Neuron (in vitro differentiated cells): ENCODE results near the gene CCP110.
"Not testable (repeated sequence)": the region's sequence is repeated elsewhere in the genome, so short reads cannot be mapped to it uniquely, and the experiment has no call there.

ENCODE experiments used
- H2AFZ ChIP-seq: one replicate; pipeline ENCODE4 v1.6.1; 2013; ENCODE audit warnings: low read depth, mild to moderate bottlenecking, inconsistent platforms, low read length, moderate library complexity
- H3K27me3 ChIP-seq: one replicate; pipeline ENCODE4 v1.6.1; 2013; ENCODE audit warnings: low read length; ENCODE audit not compliant: insufficient read depth
- H3K36me3 ChIP-seq: one replicate; pipeline ENCODE4 v1.6.1; 2013; ENCODE audit warnings: low read length; ENCODE audit not compliant: insufficient read depth
- H3K4me1 ChIP-seq: one replicate; pipeline ENCODE4 v1.6.1; 2013; ENCODE audit warnings: low read length; ENCODE audit not compliant: insufficient read depth
- H3K4me3 ChIP-seq: 2 replicates; pipeline ENCODE4 v1.5.1; 2013; ENCODE audit warnings: mild to moderate bottlenecking, low read length, moderate library complexity
- H3K9me3 ChIP-seq: one replicate; pipeline ENCODE4 v1.6.1; 2013; ENCODE audit warnings: low read length

The CCP110 gene

DNA sequence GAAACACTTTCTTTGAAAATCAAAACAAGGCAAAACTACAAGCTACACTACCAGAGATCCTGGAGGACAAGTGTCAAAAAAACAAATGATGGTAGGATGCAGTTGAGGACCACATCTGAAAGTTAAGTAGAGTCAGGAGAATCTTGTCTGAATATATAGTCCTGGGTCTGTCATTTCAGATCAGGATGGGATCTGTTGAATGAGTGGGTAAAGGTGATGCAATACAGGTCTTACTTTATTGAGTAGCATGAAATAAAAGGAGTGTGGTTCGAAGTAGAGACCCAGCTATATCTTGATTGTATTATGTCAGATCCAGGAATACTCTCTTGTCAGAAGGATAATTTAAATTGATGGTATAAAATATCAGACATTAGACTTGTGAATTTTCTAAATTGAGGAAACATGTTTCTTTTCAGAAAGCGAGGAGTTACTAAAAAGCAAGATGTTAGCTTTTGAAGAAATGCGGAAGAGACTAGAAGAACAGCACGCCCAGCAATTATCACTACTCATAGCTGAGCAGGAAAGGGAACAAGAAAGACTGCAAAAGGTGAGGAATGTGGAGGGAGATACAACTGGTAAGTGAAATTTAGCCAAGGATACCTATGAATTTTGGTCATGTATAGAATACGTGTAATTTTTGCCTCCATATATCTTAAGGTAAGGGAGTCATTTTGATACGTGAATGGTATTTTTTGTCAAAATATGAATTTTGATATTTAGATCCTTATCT lies 16.7 kb downstream of the CCP110 start:
- peaks cover 82% of the 10 kb centered on the region for H3K36me3 ChIP-seq
- no peaks in the 10 kb centered on the region for H3K27me3 ChIP-seq
- H3K4me1 ChIP-seq: no peaks in the 10 kb centered on the region
- H3K9me3 ChIP-seq: no peaks in the 10 kb centered on the region
- no peak overlapping the region for H2AFZ ChIP-seq
- no peak overlapping the region for H3K4me3 ChIP-seq

DNA sequence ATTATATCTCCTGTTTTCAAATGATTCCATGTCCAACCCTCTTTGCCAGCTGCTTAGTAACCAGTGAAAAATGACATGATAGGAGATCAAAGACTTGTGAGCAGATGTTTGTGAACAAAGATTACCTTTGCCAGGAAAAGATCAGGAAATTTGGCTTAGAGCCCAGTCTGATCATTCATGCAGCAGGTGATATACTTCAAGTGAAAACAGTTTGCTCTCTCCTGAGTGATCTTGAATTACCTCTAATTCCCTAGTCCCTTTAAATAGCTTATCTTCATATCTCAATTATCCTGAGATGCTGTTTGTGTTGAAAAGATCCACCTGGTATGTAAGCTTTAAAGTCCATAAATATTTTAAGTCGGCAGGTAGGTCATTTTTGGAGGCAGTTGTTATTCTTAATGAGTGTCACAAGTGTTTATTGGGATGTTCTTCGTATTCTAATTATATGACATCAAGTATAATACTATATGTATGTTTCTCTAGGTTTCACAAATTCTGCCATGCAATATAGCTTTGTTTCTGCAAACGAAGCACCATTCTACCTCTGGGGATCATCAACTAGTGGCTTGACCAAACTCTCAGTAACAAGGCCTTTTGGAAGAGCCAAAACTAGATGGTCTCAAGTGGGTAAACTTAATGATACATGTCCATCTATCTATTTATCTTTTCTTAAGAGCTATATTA lies 18.5 kb downstream of the CCP110 start:
- Histone ChIP-seq H3K36me3 (peaks cover 81% of the 10 kb centered on the region), H3K9me3 (no peaks in the 10 kb centered on the region), H3K4me3 (no peak overlapping the region), H2AFZ (no peak overlapping the region), H3K27me3 (no peaks in the 10 kb centered on the region), H3K4me1 (no peaks in the 10 kb centered on the region)

DNA sequence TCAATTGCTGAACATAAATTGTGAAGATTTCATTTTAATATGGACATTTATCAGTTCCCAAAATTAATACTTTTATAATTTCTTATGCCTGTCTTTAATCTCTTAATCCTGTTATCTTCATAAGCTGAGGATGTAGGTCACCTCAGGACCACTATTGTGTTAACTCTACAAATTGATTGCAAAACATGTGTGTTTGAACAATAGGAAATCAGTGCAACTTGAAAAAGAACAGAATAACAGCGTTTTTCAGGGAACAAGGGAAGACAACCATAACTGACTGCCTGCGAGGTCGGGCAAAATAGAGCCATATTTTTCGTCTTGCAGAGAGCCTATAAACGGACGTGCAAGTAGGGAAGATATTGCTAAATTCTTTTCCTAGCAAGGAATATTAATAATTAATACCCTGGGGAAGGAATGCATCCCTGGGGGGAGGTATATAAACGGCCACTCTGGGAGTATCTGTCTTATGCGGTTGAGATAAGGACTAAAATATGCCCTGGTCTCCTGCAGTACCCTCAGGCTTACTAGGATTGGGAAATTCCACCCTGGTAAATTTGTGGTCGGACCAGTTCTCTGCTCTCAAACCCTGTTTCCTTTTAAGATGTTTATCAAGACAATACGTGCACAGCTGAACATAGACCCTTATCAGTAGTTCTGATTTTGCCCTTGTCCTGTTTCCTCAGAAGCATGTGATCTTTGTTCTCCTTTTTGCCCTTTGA lies 19.7 kb downstream of the CCP110 start:
- peaks cover 82% of the 10 kb centered on the region for H3K36me3 ChIP-seq

DNA sequence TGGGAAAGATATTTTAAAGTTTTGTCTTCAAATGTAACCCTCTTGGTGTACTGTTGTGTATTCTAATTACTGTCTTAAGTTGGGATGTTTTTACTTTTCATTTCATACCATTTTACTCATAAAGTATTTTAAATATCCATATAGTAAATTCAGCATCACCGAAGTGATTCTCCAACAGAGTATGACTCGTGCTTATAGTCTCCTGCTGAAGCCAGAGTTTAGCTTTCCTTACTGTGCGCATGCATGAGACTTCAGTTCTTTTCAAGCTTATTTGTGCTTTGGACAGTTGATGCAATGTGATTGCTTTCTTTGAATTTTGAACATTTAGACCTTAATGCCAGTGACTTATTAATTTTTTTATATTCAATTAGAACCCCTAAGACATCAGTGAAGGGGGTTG lies 24.4 kb downstream of the CCP110 start:
- Histone ChIP-seq H2AFZ (no peak overlapping the region), H3K27me3 (no peaks in the 10 kb centered on the region), H3K36me3 (peaks cover 77% of the 10 kb centered on the region), H3K4me1 (no peaks in the 10 kb centered on the region), H3K4me3 (no peak overlapping the region), H3K9me3 (no peaks in the 10 kb centered on the region)

More for the DNA sequence above, 19.7 kb downstream of the CCP110 start:
- not testable (repeated sequence) for H3K4me3 ChIP-seq, H2AFZ ChIP-seq, H3K4me1 ChIP-seq, H3K27me3 ChIP-seq, H3K9me3 ChIP-seq

- Histone ChIP-seq H3K36me3 (peaks cover 65% of the 10 kb centered on the region), H2AFZ (no peak overlapping the region), H3K9me3 (no peaks in the 10 kb centered on the region), H3K4me3 (no peak overlapping the region), H3K27me3 (no peaks in the 10 kb centered on the region), H3K4me1 (no peaks in the 10 kb centered on the region)
Measured at GRCh38 chr16:19549673-19550072, 25.9 kb downstream of the CCP110 start.

GRCh38 chr16:19555186-19555937 lies 31.6 kb downstream of the CCP110 start, which contains the start of gene VPS35L:
Gene VPS35L (plus strand): TSS chr16:19555703. CDS start chr16:19555730, 27 bp downstream.
- Histone ChIP-seq H2AFZ (peak within 1 kb of the TSS; percentile 83), H3K27me3 (no peaks in the 10 kb centered on the region), H3K4me1 (no peaks in the 10 kb centered on the region), H3K9me3 (no peaks in the 10 kb centered on the region), H3K4me3 (peak within 1 kb of the TSS; percentile 76), H3K36me3 (peaks cover 18% of the 10 kb centered on the region)

DNA sequence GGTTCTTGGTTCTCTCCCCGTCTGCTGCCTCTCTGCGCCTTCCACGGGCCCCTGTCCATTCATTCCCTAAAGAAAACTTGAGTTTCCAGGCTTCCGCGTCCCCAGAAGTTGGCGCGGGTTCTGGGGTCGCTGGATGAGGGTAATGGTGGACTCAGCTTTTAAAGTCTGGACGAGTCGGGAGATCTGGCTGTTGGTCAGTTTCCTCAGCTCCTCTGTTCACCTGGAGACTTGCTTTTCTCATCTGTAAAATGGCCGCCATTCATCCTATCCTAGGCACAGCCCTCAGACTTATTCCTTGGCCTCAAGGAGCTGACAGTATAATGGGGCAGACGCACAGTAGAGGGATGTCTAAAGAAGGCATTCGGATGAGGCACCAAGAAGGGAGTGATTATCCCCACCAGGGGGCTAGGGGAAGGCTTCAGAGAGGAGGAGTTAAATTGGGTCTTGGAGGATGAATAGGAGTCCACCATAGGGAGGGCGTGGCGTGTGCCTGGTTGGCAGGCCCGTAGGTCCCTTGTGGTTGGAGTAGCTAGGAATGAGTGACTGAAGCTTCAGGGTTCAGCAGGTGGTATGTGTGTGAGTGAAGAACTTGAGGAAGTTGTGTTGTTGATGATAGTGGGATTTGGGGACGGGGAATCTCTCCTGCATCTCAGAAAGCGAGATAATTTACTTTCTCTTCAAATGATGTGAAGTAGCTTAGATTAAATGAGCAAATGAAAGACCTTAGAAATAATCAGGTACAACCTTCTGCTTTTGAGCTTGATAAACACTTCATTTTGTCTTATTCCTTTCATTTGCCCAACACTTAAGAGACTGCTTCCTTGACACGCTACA lies 32.4 kb downstream of the CCP110 start:
- Histone ChIP-seq H3K36me3 (peaks cover 10% of the 10 kb centered on the region), H3K4me3 (peak overlapping the region; percentile 76), H3K9me3 (no peaks in the 10 kb centered on the region), H2AFZ (peak overlapping the region; percentile 83), H3K4me1 (no peaks in the 10 kb centered on the region), H3K27me3 (no peaks in the 10 kb centered on the region)

GRCh38 chr16:19559242-19559910 lies 35.6 kb downstream of the CCP110 start:
- Histone ChIP-seq H3K4me1 (no peaks in the 10 kb centered on the region), H3K36me3 (peaks cover under 1% of the 10 kb centered on the region)

DNA sequence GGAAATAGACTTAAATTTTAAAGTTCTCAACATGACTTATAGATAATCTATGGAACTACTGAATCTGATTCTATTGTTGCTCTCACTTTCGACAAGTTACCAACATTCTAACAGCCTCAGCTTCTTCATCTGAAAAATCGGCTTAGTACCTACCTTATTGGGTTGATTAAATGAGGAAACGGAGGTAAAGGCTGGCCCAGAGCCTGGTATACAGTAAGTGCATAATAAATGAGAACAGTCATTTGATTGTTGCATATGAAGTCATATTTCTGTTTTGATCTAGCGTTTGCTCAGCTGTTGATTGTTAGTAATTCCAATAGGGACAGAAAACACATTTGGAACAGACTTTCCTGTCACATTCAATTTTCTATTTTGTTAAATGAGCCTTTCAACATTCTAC lies 36.3 kb downstream of the CCP110 start:
- Histone ChIP-seq H2AFZ (no peak overlapping the region), H3K4me3 (no peak overlapping the region), H3K9me3 (no peaks in the 10 kb centered on the region), H3K27me3 (no peaks in the 10 kb centered on the region), H3K4me1 (no peaks in the 10 kb centered on the region), H3K36me3 (peaks cover 7% of the 10 kb centered on the region)

More at GRCh38 chr16:19559242-19559910, 35.6 kb downstream of the CCP110 start:
- no peak overlapping the region for H2AFZ ChIP-seq
- H3K9me3 ChIP-seq: no peaks in the 10 kb centered on the region
- H3K4me3 ChIP-seq: no peak overlapping the region
- H3K27me3 ChIP-seq: no peaks in the 10 kb centered on the region

DNA sequence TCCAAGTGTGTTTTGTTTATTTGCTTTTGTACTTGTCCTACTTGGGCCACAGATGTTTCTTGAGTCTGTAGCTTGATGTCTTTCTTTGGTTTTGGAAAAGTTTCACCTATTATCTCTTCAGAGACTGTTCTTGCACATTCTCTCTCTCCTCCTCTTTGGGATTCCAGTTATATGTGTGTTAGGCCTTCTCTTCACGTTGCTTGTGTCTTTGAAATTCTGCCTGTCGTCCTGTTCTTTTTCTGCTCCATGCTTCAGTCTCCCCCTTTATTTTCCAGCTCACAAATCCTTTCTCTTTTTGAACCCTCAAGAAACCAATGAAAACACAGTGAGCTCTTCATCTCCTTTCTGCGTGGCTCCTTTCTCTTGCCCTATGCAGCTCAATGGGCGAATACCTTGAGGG lies 39.6 kb downstream of the CCP110 start:
- Histone ChIP-seq H3K9me3 (peaks cover 2% of the 10 kb centered on the region), H3K36me3 (peaks cover 30% of the 10 kb centered on the region), H3K4me3 (no peak overlapping the region), H3K4me1 (no peaks in the 10 kb centered on the region), H2AFZ (no peak overlapping the region), H3K27me3 (no peaks in the 10 kb centered on the region)

GRCh38 chr16:19566362-19566761 lies 42.6 kb downstream of the CCP110 start:
- no peak overlapping the region for H3K4me3 ChIP-seq
- peaks cover 52% of the 10 kb centered on the region for H3K36me3 ChIP-seq
- no peak overlapping the region for H2AFZ ChIP-seq
- H3K4me1 ChIP-seq: no peaks in the 10 kb centered on the region
- no peaks in the 10 kb centered on the region for H3K27me3 ChIP-seq
- peaks cover 2% of the 10 kb centered on the region for H3K9me3 ChIP-seq

- Histone ChIP-seq H3K4me1 (no peaks in the 10 kb centered on the region), H3K4me3 (no peak overlapping the region), H3K36me3 (peaks cover 56% of the 10 kb centered on the region), H2AFZ (no peak overlapping the region), H3K9me3 (peaks cover 2% of the 10 kb centered on the region), H3K27me3 (no peaks in the 10 kb centered on the region)
Measured at GRCh38 chr16:19567560-19567959, 43.8 kb downstream of the CCP110 start.
